PFSK-1 (cell line): ENCODE results near the gene RNH1.

ENCODE experiments used
- POLR2AphosphoS5 ChIP-seq: IDR thresholded peaks from 2 replicates; pipeline ENCODE4 v1.6.1; 2012; ENCODE audit warnings: low read depth, mild to moderate bottlenecking, control low read depth, low read length, moderate library complexity
- REST ChIP-seq, 2 experiments: IDR thresholded peaks; 2 replicates each; pipeline versions ENCODE4 v1.6.1 to v1.8.0; 2011 to 2012; ENCODE audit warnings: low read depth in 2 of 2, low read length in 2 of 2, control low read depth in 1 of 2, inconsistent platforms in 1 of 2, mild to moderate bottlenecking in 1 of 2, moderate library complexity in 1 of 2; ENCODE audit not compliant: insufficient read depth in 1 of 2
- SIN3A ChIP-seq: IDR thresholded peaks from 2 replicates; pipeline ENCODE4 v1.6.1; 2012; ENCODE audit warnings: mild to moderate bottlenecking, low read length, moderate library complexity, borderline replicate concordance; ENCODE audit not compliant: insufficient read depth
- TAF1 ChIP-seq: IDR thresholded peaks from 2 replicates; pipeline ENCODE4 v1.6.1; 2012; ENCODE audit warnings: low read length, control low read depth, borderline replicate concordance; ENCODE audit not compliant: insufficient read depth

- TF ChIP-seq POLR2AphosphoS5 (no peak), SIN3A (no peak), REST (IDR thresholded peaks at IDR 0.05; ENCODE audit: insufficient read depth in 1 of 2, low read depth in 2 of 2, low read length in 2 of 2) (no peak), TAF1 (no peak)
Measured at GRCh38 chr11:497565-498296, 9.3 kb downstream of the RNH1 start.
